ENCODE data around the gene S100A6.
"Not testable (repeated sequence)": the region's sequence is repeated elsewhere in the genome, so short reads cannot be mapped to it uniquely, and the experiment has no call there.

Gene S100A6

DNA sequence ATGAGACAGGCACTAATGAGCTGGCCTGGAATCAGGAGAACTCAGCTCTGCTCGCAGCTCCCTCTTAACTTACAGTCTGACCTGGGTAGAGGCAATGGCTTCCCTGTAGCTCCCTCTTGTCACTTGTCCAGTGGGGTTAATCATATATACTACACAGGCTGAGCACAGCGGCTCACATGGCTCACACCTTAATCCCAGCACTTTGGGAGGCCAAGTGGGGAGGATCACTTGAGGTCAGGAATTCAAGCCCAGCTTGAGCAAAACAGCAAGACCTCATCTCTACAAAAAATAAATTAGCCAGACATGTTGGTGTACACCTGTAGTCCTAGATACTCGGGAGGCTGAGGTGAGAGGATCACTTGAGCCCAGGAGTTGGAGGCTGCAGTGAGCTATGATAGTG is 4.2 kb downstream of the S100A6 start:
- DNase-seq (ENCODE audit: low read depth), result no peak

DNA sequence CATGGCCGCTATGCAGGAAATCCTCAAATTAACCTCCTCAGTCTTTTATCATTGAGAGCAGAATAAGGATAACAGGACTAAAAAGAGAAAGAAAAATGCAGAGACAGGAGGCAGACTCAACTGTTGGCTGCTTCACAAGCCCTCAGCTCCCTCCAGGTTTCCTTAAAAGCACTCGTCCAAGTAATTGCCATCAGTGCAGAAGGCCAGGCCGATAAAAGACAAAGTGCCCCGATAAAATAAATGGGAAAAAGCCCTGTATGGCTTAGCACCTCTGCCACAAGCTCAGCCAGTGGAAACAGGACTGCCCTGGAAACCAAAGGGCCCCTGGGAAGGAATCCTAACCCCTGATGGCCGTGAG is 8.1 kb downstream of the S100A6 start:
- no peak for DNase-seq (ENCODE audit: low read depth)

DNA sequence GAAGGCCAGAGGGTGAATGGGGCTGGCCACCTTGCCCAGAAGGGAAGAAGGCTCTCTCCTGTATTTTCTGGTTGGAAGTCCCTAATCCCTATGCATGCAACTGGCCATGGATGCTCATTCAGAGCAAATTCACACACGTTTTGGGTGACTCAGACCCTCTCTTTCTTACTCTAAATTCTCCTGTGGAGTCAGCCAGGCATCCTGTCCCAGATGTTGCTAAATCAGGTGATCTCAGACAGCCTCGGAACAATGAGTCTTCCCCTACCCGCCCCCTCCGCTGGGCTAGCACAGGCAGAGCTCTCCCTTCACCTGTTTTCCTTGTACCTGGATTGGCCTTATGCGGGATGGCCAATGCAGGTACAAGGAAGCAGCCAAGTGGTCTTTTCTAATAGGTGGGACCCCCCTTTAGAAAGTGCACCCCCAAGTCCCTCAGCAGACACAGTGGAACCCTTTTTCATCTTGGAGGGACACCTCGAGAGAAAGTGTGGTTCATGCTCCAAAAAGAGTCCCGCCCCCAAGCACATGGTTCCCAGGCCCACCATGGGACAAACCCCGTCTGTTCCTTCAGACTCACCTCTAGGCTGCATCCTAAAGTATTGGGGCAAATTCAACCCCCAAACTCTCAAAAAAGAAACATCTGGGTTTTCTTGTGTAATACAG is 8.6 kb downstream of the S100A6 start:
- no peak for DNase-seq (ENCODE audit: low read depth)

DNA sequence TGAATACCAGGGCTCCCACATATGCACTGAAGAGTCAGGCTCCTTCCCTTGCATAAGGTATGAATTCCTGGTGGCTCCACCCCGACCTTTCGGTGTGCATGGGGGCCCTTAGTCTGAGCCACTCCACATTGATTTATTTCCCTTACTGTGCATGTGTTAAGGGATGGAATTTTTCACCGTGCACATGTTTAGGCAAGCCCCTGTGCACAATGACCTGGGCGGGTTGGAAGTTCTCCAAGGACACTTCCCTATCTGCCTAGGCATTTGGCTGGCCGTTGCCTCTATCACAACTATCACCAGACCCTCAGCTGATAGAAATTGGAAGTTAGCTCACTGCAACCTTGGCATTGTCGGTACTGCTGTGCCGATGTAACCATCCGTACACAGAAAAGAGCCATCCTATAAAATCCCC is 9.7 kb downstream of the S100A6 start:
- DNase-seq (ENCODE audit: low read depth), result no peak

DNA sequence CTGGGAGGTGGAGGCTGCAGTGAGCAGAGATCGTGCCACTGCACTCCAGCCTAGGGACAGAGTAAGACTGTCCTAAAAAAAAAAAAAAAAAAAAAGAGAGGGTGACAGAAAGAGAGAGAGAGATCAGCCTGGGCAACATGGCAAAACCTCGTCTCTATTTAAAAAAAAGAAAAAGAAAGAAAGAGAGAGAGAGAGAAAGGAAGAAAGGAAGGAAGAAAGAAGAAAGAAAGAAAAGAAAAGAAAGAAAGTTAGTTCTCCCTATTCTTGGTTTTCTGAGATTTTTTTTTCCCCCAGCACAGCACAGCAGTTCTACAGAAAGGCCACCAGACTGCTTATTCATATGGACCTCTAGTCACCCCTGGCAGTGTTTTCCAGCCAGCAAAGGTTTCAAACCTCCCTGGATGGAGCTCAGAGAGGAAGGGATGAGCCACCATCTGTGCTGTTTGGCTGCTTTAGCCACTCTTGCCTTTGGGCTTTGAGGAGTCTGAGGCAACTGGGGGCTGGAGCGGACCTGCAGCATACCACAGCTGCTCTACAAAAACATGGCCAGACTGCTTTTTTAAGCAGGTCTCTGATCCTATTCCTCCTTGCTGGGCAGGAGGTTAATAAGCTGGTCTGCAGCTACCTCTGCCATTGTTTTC is 10.6 kb downstream of the S100A6 start:
- DNase-seq (ENCODE audit: low read depth), result no peak

DNA sequence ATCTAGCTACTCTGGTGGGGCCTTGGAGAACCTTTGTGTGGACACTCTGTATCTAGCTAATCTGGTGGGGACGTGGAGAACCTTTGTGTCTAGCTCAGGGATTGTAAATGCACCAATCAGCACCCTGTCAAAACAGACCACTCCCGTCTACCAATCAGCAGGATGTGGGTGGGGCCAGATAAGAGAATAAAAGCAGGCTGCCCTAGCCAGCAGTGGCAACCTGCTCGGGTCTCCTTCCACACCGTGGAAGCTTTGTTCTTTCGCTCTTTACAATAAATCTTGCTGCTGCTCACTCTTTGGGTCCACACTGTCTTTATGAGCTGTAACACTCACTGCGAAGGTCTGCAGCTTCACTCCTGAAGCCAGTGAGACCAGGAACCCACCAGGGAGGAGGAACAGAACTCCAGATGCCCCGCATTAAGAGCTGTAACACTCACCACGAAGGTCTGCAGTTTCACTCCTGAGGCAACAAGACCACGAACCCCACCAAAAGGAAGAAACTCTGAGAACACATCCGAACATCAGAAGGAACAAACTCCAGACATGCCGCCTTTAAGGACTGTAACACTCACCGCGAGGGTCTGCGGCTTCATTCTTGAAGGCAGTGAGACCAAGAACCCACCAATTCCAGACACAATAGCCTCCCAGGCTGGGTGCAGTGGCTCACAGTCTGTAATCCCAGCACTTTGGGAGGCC is 13.3 kb downstream of the S100A6 start:
- not testable (repeated sequence) for DNase-seq (ENCODE audit: low read depth)

DNA sequence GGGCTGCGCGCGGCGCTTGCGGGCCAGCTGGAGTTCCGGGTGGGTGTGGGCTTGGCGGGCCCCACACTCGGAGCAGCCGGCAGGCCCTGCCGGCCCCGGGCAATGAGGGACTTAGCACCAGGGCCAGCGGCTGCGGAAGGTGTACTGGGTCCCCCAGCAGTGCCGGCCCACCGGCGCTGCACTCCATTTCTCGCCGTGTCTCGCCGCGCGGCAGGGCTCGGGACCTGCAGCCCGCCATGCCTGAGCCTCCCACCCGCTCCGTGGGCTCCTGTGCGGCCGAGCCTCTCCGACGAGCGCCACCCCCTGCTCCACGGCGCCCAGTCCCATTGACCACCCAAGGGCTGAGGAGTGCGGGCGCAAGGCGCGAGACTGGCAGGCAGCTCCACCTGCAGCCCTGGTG is 14.0 kb downstream of the S100A6 start:
- DNase-seq (ENCODE audit: low read depth), result not testable (repeated sequence)

DNA sequence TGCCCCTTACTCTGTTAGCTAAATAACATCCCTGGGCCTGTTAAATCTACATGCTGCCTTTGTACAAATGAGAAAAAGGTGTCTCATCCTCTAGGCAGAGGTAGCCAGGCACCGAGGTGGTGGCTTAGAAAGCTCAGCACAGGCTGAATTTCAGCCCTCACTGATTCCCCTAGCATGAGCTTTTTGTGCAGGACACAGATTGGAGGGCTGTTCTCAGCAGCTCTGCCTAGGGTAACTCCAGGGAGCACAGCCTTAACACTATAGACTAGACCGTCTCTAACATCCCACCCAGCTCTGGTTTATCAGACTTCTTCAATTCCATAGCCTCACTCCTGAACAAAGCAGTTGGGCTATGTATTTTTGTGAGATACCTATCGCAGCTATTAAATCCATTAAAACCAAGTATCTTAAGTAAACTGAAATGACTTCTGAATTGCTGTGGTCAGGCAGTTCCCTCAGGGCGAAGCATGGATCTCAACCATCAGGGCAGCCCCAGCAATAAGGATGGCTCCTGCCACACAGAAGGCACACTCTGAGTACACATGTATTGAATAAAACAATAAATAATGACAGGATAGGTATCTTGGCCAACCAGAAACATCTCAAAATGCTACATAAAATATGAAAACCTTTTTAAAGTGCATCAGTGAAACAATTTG is 14.8 kb downstream of the S100A6 start:
- no peak for DNase-seq (ENCODE audit: low read depth)

DNA sequence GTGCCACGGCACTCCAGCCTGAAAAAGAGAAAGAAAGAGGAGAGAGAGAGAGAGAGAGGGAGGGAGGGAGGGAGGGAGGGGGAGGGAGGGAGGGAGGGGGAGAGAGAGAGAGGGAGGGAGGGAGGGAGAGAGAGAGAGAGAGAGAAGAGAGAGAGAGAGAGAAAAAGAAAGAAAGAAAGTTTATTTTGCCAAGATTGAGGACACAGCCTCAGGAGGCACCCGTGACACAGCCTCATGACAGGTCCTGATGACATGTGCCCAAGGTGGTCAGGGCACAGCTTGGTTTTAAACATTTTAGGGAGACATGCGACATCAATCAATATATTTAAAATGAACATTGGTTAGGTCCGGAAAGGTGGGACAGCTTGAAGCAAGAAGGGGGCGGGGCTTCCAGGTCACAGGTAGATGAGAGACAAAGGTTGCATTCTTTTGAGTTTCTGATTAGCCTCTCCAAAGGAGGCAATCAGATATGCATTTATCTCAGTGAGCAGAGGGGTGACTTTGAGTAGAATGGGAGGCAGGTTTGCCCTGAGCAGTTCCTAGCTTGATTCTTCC is 15.6 kb downstream of the S100A6 start:
- not testable (repeated sequence) for DNase-seq (ENCODE audit: low read depth)

DNA sequence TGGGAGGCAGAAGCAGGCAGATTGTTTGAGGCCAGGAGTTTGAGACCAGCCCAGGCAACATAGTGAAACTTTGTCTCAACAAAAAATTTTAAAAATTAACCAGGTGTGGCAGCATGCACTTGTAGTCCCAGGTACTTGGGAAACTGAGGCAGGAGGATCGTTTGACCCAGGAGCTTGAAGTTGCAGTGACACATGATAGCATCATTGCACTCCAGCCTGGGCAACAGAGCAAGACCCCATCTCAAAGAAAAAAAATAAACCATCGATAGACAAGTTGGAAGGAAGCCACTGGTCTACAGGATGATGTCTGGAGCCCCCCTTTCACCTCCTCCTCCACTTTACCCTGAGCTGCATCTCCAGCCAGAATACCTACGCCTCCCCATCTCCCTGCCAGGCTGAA is 16.5 kb downstream of the S100A6 start:
- no peak for DNase-seq (ENCODE audit: low read depth)

DNA sequence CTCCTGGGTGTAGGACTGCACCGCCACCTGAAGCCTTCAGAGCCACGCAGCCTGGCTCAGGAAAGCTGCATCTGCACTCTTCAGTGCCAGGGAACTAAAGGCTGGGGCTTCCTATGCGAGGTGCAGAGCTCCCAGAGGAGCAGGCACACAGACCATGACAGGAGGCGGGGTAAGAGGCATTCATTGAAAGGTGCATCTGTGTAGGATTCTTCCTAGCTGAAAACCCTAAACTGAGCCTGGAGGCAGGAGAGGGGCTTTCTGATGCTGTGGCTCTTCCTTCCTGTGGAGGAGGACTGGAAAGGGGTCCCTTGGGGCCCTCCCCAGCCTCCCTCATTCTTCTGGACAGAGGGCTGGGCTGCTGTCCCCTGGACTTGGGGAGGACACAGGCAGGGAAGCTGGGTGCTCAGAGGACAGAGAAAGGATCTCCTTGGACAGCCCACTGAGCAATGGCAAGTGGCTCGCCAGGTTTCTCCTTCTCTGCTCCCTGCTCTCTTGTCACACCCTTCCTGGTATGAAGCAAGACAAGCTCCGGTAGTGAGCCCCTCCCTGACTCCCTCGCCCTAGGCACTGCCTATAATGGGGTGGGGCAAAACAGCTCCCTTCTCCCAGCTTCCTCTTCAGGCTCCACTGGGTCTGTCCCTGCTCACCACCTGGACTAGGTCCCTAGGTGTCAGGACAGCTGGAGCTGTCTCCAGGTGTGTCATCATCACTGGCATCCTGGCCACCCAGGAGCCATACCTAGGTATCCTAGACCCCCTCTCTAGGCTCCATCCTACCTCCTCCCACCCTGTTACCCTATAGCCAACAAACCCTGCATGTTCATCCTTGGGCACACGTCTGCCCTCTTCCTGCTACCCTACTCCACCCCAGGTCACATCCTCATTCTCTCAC is 20.0 kb downstream of the S100A6 start:
- no peak for DNase-seq (ENCODE audit: low read depth)

DNA sequence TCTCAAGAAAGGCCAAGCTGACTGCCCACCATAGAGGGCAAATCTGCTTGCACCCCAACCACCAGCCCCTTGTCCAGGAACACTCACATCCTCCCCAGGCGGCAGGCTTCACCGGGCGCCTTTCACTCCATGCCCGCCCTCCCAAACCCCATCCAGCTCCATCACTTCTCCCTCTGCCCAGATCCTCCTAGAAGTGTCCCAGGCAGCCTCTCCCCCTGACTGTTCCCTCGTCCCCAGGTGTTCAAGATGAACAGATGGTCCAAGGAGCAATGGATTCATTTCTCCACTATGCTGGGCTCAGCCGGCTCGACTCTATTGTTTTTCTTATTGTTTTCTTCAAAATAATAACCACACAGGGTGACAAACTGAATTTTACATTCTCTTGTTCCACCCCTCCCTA is 22.1 kb downstream of the S100A6 start:
- no peak for DNase-seq (ENCODE audit: low read depth)

DNA sequence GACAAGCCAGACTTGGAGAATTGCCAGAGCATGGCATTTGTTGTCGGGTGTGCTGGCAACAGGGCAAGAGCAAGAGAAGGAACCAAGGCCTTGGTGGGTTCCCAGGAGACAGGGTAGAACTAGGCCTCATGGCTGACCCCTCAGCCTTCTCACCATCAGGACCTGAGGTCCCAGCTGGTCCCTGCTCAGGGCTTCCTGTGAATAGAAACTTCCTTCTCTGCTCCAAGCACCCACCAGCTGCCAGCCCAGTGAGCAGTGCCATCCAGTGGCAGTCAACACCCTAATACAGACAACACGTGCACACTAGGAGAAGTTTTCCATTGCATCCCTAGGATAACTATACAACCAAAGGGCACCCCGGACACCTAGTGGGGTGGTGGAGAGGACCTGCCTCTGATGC is 22.8 kb downstream of the S100A6 start:
- no peak for DNase-seq (ENCODE audit: low read depth)

DNA sequence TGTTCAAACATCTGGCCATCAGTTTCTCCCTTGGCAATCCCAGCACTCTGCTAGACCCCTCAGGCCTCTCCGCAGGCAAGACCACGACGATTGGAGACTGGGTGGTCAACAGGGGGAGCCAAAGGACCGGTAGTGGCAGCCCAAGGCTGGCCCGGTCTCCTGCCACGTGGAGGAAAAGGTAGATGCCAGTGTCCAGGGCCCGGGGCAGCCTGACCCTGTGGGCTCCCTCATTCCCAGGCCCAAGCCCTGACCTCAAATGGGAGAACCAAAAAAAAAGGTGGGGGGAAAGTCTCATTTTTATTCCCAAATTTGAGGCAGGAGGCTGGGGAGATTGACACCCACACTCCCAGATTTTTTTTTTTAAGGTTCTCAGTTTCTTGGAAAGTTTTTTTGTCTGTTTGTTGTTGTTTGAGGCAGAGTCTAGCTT is 24.8 kb downstream of the S100A6 start:
- peak; percentile 65 for DNase-seq (ENCODE audit: low read depth)

DNA sequence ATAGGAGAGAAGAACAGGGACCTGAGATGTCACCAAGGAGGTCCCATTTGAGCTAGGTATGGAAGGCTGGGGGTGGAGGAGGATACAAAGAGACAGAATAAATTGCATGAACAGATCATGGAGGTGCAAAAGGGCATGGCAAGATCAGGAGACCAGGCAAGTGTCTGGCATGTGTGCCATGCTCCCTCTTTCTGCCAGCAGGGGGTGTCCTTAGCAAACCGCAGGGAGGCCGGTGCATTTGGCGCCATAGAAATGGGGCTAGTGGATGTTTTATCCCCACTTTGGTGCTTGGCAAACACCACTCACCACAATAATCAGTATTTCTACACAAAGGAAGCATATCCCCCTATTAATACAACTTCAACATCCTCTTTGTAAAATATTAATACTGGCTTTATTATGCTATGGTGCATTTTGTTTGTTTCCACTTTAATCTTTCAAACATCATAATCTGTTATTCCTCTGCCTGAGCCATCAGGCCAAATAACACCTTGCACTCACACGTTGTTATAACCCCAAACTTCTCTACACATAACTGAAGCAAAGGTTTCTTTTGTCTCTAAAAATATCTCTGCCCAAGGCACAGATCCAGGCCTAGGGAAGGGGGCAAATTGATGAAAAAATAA is 25.9 kb downstream of the S100A6 start:
- DNase-seq (ENCODE audit: low read depth), result peak; percentile 45

DNA sequence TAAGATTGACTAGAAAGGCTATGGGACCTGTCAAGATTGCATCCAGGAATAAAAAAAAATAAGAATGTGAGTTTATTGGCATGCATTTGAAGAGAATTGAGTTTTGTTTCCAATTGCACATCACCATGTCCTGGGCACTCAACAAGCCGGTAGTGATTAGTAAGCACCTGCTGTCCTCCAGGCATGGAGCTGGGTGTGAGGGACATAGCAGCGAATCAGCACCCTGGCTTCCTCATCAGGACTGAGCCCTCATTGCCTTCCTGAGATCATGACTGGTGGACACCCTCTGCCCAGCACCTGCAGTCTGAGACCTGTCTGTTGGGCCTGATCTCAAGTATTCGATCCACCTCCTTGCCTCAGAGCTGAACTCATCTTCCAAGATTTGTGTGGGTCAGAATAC is 26.8 kb downstream of the S100A6 start:
- DNase-seq (ENCODE audit: low read depth), result no peak

DNA sequence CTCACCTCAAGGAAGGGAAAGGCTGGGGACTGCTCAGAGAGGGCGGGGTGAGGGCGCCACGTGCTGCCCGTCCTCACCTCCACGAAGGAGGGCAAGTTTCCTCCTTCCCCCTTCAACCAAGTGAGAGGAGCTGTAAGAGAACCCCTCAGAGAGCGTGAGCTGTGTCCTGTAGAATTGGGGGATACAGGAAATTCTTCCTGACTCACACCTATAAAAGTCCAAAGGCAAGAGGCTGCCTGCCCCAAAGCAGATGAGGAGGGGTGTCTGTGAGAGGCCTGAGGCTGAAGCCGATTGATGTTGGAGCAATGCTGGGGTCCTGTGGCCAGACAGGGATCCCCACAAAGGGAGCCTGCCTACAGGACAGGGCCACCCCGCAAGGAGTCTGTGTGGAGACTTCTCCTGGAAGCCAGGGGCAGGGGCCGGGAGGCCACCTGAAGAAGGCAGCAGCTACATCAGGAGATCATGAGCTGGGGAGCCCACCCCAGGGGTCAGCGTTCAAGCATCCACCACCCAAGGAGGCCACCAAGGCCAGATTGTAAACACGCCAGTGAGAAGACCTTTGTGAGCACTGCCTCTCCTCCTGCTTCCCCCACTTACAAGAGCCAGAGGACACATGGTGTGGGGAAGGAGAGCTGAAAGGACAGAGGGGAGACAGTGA is 27.7 kb downstream of the S100A6 start:
- DNase-seq (ENCODE audit: low read depth), result no peak

DNA sequence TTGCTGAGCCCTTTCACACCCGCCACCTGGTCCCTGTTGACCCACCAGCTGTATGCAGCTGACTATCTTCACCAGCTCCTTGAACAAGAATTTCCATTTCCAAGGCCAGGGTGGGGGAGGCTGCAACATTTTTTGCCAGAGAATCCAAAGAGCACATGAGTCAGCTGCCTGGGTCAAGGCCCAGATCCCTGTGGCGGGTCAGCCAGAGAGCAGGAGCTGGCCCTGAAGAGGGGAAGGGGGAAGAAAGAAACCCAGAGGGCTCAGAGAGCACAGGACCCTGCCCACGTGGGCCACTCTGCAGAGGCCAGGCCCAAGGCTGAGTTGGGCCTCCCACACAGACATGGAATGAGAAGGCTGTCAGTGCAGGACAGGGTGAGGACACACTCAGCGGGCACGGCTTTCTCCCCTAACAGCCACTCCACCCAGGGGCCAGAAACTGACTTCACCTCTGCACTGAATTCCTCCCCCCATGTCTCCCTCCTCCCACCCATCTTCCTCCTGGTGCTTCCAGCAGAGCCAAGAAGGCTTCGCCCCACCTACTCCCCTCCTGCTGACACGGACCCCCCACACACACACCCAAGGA is 28.9 kb downstream of the S100A6 start:
- no peak for DNase-seq (ENCODE audit: low read depth)

DNA sequence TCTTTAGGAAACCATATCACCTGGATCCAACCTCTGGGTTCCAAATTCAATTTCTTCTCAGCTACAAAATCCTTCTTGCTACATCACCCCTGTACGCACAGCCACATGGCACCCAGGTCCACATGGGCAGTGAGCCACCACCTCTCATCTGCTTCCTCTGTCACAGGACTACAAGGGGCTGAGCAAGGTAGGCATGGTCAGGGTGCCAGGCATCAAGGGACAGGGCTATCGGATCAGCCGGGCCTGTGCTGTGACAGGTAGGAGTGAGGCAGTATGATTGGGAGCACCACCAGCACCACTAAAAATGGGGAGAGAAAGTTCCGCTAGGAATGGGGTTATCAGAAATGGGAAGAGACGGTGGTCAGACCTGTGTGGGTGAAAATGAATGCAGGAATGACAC is 29.4 kb downstream of the S100A6 start:
- no peak for DNase-seq (ENCODE audit: low read depth)

DNA sequence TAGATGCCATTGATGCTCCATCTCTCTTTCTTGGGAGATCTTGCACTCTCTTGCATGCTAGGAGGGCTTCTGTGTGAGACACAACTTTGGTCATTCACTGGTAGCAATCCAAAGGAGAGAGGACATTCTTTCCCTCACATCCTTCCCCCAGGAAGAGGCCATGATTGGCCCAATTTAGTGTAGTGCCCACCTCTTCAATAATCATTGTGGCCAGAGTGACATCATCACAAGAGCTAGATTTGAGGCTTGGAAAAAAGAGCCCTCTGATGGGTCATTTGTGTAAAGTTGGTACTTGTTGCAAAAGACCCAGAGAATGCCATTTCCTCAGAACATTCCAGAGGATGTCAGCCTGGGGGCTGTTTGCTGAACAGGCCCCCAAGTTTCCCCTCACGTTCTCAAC is 30.2 kb downstream of the S100A6 start:
- DNase-seq (ENCODE audit: low read depth), result no peak
